Activated CD8-positive, alpha-beta memory T cell treated with anti-CD3 and anti-CD28 coated beads for 1 hour (primary cell): ENCODE measurements around the gene COL23A1.
"Not testable (repeated sequence)": the region's sequence is repeated elsewhere in the genome, so short reads cannot be mapped to it uniquely, and the experiment has no call there.

Experiments used
- DNase-seq, 2 donors: peaks; one replicate each; pipeline ENCODE4 v3.0.0-alpha.2; 2020; ENCODE audit warnings: low read depth in 1 of 2; ENCODE audit errors: extremely low read depth in 1 of 2

The COL23A1 gene

GRCh38 chr5:178328826-178329730, 261.1 kb downstream of the COL23A1 start:
- DNase-seq: no peak

DNA sequence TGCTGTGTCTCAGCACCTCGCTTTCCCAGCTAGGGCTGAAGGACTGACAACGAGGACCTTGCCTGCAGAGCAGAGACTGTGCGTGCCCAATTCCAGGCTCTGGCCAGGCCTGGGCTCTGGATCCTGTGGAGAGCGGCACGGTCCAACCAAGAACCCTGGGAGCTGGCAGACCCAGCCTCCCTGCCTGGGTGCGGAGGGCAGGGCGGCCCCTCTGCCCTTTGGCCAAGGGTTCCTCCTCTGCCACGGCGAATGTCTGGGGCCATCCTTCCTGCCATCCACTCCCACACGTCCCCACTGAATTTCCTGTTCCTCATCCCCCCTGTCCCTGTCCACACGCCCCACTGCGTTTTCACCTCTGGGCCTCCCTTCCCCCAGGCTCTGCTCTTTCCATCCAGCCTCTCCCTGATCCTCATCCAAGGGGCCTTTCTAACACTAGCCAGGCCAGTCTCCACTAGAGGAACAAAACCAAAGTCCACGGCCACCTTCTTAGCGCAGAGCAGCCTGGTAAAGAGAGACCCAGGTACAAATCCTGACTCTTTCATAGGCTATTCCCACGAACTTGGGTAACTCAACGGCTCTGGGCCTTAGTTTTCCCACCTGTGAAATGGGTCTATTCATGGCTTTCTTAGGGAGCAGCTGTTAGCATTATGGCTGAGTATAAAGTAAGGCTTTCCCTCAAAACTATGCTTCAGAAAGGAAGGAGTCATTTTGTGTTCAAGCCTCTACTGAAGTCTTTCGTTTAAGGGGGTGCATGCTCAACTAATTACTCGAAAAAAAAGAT, 262.1 kb downstream of the COL23A1 start:
- DNase-seq: no peak

- no peak for DNase-seq
These were observed 262.7 kb downstream of the COL23A1 start for GRCh38 chr5:178327446-178327845.

GRCh38 chr5:178326374-178326715, 263.8 kb downstream of the COL23A1 start:
- DNase-seq: no peak

- no peak for DNase-seq
These were observed 264.4 kb downstream of the COL23A1 start for GRCh38 chr5:178325679-178326373.

DNA sequence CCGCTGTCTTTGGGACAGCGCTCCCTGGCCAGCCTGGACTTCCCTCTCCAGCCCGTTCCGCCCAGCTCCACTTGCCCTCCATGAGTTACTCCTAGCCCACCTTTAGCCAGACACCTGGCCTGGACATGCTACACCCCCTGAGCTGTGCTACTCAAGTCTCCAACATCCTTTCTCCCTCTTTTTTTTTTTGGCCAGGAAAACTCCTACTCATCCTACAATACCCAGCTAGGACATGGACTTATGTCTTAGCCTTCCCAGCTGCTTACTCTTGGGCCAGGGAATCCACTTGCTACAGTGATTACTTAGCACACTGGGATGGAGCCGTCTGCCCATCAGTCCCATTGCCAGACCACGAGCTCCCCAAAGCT, 264.9 kb downstream of the COL23A1 start:
- no peak for DNase-seq

- no peak for DNase-seq
These were observed 265.5 kb downstream of the COL23A1 start for GRCh38 chr5:178324481-178325310.

DNA sequence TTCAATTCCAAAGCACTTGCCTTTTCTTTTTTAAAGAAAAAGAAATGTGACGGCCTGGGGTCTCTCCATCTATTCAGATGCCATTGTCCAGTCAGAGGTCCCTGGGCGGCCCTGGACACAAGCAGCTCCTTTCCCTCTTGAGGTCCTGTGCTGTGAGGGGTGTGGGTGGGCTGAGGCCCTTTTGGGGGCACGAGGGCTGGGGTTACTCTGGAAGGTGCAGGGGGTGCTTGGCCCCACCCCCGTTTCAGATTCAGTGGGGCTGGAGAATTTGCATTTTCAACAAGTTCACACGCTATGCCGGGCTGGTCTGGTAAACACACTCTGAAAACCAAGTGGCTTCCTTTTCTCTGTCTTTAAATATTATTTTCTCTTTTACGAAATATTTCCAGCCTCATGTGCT, 266.2 kb downstream of the COL23A1 start:
- DNase-seq: no peak

DNA sequence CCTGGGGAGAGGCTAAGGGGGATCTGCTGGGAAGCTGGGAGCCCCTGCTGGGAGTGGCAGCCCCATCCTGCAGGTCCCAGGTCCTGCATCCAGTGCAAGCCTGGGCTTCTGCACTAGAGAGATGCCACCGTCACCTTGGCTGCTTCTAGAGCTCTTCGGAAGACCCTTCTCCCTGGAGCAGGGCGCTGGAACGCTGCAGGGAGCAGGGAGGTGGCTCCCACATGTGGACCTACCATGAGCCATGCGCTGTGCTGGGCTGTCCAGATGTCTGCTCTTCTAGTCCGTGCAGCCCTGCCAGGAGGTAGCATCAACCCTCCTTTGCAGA, 266.7 kb downstream of the COL23A1 start:
- DNase-seq: no peak

- no peak for DNase-seq
These were observed 267.3 kb downstream of the COL23A1 start for GRCh38 chr5:178322736-178323540.

DNA sequence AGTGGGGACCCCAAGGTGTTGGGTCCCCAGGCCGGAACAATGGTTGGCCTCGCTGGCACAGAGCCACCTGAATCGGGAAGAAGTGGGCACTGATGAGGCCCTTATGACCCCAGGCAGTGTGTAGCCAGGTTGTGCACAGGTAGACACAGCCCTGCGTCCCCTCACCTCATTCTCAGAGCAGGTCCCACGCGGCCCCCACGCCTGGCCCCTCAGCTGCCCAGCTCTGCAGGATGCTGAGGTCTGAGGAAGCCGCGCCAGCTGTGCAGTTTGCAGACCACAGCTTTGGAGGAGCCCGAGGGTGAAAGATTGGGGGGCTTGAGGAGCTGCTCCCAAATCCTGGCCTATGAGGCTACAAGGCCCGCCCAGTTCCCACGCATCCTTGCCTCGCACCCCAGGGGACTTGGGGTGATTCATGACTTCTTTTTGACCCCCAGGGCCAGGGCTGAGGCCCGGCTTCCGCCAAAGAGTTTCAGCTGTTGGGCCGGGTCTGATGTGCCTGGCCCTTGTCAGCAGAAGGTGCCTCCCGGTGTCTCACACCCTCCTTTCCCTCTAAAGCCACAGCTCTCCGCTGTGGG, 269.8 kb downstream of the COL23A1 start:
- DNase-seq: no peak

- DNase-seq: no peak
These were observed 270.6 kb downstream of the COL23A1 start for GRCh38 chr5:178319541-178320041.

DNA sequence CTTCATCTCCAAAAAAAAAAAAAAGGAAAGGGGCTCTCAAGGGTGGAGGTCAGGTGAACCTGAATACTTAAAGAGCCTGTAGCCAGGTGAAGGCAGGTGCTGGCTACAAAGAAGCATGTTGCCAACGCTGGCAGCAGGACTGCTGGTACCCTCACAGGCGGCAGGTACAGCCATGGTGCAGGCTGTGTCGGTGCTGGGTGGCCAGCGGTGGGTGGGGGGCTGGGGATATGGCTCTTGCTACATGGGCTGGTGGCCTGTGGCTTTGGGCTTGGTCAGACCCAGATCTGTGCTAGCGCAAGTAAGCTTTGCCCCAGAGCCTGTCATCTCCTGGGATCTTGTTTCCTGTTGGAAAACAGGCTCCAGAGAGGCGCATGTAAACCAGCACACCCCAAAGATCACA, 271.3 kb downstream of the COL23A1 start:
- DNase-seq: no peak

GRCh38 chr5:178318382-178318781, 271.8 kb downstream of the COL23A1 start:
- no peak for DNase-seq

DNA sequence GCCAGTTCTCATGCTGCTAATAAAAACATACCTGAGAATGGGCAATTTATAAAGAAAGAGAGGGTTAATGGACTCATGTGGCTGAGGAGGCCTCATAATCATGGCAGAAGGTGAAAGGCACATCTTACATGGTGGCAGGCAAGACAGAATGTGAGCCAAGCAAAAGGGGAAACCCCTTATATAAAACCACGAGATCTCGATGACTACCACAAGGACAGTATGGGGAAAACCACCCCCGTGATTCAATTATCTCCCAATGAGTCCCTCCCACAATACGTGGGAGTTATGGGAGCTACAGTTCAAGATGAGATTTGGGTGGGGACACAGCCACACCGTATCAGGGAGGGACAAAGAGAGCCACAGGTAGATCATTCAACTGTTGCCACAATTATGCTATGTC, 272.5 kb downstream of the COL23A1 start:
- not testable (repeated sequence) for DNase-seq

DNA sequence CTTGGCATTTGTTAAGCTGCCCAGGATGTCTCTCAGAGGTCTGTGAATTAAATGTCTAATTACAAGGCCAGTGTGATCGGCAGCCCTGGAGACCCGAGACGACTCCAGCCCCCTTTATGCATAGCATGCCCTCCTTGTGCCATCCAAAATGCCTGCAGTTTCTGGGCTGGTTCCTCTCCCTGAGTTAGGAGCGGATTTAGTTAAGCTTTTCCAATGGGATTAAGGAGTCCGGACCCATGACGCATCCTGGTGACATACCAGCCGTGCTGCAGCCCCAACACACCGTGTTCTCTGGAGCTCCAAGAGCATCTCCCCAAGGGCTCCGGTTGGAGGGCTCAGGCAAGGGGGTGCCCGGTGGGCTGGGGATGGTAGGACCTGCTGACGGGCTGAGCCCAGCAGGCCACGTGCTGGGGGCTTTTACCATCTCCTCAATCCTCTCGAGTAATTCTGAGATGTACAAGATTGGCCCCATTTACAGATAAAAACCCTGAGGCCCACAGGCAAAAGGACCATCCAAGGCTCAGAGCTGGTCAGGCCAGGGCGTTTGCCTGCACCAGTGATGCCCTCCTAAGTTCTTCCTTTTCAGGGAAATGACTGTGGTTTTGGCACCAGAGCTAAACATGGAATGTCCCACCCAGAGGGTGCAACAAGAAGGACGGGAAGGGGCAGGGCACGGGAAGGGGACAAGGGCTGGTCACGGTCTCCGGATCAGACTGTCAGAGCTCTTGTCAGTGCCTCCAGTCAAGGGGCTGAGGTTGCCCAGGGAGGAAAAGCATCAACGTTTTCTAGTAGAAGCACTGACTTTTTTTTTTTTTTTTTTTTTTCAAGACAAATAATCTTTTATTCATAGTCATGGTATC, 275.0 kb downstream of the COL23A1 start:
- DNase-seq: no peak

DNA sequence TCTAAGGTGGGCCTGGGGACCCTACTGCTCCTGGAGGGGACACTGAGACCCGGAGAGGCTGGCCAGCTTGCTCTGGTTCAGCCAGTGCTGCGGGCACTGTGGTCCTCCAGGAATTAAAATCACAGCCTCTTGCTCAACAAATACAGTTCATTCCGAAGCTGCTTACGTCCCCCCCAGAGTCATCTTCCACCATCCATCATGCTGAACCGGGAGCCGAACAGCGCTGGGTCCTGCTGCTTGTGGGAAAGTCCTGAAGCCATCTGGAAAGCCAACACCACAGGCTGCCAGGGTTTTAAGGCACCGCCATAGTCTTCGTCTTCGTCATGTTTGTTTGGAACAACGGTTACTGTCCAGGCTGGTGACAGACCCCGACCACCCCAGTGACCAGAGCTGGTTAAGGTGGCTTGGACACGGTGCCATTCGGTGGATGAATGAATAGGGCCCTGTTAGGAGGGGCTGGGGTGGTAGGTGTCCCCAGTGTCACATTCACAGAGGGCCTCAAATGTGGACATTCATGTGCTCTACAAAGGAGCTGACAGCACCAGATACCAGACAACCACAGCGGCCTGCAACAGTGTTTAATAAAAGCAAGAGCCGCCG, 276.0 kb downstream of the COL23A1 start:
- no peak for DNase-seq

GRCh38 chr5:178313316-178313715, 276.9 kb downstream of the COL23A1 start:
- DNase-seq: no peak
